GM04503 (cell line): ENCODE measurements around the gene ZFP92.

ENCODE experiments used
- DNase-seq: peaks from one replicate; pipeline ENCODE4 v3.0.0-alpha.2; 2012; ENCODE audit warnings: low read depth

ZFP92 gene

DNA sequence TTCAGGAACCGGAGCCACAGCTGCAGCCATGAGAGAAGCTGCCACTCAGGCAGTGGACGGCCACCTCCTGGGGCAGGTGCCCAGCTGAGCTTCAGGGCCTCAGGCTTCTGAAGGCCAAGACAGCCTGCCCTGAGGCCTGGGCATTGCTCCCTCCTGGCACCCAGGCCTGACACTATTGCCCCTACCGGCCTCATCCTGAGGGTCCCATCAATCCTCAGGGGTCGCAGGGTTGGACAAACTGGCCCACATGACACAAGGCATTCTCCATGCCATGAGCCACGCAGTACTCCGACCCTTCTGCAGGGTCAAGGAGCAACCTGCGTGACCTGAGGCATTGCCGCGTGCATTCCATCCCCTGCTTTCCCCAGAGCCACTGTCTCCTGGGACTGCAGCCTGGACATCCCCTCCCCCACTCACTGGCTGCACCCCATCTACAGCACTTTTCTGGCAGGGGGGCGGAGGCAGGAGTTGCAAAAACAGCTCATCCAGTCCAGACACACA is 3.0 kb upstream of the ZFP92 start:
- no peak for DNase-seq

DNA sequence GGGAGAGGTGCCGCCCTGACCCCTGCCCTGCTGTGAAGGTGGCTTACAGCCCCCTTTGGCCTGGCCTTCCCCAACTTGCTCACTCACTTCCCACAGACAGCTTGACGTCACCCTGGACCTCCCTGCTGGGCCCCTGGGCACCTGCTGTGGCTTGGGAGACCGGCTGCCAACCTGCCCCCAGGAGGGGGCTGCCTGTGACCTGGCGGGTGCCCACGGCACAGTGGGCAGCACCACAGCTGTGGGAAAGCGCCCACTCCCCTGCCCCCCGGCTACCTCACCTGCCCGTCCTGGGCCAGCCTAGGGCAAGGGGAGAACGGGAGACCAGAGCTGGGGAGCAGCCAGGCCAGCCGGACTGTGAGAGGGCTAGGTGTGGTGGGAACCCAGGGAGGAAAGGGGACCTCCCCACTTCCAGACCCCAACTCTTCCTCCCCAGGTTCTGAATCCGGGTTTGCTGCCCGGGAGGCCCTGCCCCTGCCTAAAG is 2.4 kb upstream of the ZFP92 start:
- no peak for DNase-seq

DNA sequence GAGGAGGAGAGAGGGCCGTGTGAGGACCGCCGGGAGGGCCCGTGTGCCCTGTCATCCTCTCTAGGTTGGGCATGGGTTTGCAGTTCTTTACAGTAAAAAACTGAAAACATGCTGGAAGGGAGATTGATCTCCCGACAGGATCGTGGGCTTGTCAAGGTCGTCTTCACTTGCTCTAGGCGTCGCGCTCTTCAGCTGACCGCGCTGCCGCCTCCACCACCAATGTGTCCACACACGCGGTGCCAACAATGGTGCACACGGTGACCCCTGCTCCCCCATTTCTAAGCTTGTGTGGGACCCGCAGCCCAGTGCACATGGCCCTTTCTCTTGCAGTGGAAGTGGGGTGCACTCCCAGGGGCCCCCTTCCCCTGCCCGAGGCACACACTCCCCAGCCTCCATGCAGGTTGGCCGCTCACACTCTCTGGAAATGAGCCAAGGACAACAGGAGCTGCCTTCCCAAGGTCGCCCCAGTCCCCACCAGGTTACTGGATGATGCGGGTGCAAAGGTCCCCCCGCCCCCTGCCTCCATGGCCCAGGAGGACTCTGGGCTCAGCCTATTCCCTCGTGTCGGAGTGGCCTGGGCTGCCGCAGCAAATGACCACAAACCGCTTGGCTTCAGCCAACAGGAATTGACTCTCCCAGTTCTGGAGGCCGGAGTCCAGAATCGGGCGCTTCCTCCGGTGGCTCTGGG is 1.7 kb upstream of the ZFP92 start:
- no peak for DNase-seq

DNA sequence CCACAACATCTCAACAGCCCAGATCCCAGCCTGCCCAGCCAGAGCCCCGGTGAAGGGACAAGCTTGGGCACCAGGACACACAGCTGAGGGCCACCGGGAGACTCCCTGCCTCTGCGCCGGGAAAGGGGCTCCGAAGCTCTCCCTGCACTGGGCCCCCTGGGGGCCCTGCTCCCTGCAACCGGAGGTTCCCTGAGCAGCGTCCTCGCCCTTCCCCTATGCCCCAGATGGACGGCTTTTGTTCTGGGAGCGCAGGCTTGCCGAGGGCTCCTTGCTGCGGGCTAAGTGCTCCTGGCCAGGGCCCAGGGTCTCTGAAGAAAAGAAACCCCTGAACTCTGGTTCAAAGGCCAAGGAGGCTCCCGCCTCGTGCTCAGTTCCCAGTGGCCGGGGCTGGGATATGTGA is 899 bp upstream of the ZFP92 start:
- no peak for DNase-seq

DNA sequence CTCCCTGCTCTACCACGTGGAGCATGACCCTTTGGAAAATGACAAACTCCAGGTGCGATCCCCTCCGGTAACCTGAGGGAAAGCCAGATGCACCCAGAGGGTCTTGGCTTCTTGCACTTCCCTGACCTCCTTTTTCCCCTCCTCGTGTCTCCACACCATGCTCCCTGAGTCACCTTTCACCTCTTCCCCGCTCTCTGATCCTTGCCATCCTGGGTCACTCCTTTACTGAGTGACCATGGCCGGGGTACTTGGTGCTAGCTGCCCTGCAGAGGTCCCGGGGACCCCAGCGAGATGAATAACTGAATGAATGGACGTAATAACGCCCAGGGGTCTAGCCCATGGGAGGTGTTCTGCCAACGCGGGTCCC is 401 bp upstream of the ZFP92 start:
- DNase-seq: no peak

DNA sequence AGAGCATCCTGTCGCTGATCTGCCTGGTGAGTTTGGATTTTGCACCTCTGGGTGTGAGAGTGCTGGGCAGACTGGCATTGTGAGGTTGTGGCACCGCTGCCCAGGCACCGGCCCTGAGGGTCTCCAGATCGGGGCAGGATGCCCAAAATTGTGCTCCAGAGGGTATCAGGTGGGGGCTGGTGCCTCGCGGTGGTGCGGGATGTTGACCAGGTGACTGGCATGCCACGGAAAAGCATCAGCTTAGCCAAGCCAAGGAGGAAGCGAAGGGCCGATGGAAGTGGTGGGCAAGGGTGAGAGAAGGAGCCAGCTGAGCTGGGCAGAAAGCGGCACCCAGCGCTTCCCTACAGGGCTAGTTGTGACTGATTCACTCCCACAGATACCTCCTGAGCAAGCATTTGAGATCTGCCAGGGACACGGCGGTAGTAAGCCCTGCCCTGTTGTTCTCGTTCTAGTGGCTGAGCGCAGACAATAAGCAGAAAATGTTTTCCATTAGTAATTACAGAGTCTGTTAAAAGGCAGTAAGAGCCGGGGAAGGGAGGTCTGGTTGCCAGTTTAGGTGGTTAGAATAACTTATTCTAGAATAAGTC is 809 bp downstream of the ZFP92 start:
- no peak for DNase-seq

DNA sequence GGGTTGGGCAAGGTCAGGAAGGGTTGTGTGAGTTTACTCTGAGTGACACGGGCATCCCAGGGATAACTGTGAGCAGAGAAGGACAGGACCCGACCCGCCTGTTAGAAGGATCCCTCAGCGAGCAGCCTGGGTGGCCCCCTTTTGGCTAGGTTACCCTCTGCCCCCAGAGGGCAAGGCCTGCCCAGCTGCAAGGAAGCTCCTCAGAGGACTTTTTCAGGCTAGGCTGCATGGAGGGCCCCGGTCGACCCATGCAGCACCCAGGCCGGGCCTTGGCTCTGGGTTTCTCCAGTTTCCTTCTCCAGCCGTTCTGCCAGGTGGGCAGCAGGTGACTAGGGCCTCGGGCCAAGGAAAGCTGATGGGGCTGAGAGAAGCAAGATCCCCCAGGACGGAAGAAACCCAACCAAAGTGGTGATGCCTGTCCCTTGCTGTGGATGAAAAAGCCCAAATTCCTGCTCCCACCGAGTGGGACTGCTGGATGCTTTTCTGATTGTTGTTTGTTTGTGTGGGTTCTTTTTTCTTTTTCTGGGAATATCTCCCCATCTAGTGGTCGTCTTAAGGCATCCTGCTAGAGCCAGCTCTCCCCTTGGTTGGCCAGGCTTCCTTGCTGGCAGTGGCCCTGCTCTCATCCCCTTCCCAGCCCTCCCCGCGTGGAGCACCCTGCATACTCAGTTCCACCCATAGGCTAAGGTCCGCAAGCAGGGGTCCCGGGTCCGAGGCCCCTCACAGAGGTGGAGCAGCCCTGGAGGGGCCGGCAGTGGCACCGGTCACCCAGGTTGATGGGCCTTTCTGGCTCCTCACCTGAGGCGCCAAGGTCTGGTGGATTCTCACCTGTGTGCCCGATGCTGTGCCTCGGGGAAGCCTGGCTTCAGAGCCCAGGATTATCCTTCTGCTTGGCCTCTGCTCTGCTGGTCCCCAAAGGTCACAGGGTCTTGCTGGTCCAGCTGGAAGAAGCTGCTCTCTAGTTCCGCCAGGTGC is 1.8 kb downstream of the ZFP92 start:
- no peak for DNase-seq

DNA sequence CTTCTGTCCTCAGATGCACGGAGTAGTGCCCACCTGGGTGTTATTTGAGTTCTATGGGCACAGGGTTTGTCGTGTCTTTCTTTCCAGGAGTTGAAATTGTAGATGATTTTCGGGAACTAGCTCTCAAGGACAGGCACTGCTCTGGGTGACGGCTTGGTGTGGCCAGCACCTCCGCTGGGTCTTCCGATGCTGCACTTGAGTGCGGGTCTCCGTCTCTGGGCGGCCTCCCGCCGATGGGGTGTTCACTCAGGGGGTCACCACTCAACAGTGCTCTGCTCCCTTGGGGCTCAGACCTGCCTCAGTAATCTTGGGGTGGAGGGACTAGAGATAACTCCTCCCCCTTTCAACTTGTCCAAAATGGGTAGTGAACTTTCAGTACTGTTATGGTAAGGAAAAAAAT is 2.5 kb downstream of the ZFP92 start:
- DNase-seq: no peak

DNA sequence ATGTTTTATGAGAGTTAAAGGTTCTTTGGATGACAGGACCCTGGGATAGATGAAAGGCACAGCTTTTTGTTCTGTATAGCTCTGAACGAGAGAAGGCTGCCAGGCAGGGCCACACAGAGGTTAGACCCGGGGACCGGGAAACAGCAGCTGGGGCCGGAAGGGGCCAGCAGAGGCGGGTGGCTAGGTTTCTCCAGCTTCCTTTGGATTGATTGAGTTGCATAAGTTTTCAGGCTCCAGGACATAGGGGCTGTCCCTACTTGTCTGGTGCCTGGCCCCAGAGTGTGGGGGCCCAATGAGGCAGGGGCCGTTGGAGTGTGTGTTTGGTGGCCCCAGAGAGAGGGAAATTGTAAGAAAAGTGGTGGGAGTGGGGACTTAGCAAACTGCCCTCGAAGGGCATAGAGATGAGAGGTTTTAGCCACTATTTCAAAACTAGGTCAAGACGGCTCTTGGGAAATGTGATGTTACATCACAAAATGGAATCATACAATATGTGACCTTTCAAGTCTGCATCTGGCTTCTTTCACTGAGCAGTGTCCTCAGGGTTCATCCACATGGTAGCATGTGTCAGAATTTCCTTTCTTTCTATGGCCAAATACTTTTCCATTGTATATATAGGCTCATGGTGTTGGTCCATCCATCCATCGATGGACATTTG is 3.7 kb downstream of the ZFP92 start:
- DNase-seq: no peak

DNA sequence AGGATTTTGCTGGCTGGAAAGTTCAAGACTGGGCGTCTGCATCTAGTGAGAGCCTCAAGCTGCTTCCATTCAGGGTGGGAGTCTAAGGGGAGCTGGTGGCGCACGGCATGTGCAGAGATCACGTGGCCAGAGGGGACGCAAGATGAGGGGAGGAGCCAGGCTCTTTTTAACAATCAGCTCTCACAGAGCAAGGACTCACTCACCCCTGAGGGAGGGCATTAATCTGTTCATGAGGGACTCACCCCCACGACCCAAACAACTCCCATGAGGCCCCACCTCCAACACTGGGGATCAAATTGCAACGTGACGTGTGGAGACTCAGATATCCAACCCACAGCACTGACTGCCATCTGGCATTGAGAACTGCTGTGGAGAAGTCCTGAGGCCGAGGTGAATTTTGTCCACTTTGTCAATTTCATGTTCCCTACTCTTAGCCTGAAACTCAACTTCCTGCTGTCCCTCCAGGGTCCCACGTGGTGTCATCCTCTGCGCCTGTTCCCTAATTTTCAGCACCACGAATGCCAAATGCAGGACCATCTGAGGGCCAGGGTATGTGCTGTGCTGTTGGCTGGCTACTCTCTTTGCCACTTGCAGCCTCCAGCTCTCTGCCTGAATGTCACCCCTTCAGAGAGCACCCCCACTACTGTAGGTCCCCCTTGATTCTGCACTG is 5.6 kb downstream of the ZFP92 start:
- DNase-seq: no peak

DNA sequence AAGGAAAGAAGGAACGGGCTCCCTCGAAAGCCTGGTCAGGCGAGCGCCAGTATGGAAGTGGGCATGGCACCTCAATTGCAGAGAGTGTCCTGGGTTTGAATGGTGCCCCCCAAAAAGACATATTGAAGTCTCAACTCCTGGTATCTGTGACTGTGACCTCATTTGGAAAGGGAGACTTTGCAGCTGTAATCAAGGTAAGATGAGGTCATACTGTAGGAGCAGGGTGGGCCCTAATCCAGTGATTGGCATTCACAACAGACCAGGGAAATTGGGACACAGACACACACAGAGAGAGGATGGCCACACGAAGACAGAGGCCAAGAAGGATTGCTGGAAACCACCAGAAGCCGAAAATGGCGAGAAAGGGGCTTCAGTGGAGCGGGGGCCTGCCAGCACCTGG is 6.4 kb downstream of the ZFP92 start:
- DNase-seq: no peak

DNA sequence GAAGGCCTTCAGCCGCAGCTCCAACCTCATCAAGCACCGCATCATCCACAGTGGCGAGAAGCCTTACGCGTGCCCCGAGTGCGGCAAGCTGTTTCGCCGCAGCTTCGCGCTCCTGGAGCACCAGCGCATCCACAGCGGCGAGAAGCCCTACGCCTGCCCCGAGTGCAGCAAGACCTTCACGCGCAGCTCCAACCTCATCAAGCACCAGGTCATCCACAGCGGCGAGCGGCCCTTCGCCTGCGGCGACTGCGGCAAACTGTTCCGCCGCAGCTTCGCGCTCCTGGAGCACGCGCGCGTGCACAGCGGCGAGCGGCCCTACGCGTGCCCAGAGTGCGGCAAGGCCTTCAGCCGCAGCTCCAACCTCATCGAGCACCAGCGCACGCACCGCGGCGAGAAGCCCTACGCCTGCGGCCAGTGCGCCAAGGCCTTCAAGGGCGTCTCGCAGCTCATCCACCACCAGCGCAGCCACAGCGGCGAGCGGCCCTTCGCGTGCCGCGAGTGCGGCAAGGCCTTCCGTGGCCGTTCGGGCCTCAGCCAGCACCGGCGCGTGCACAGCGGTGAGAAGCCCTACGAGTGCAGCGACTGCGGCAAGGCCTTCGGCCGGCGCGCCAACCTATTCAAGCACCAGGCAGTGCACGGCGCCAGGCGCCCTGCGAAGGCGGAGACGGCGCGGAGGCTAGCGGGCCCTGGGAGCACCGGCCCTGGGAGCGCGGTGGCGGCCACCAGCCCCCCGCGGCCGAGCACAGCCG is 9.8 kb downstream of the ZFP92 start:
- no peak for DNase-seq

DNA sequence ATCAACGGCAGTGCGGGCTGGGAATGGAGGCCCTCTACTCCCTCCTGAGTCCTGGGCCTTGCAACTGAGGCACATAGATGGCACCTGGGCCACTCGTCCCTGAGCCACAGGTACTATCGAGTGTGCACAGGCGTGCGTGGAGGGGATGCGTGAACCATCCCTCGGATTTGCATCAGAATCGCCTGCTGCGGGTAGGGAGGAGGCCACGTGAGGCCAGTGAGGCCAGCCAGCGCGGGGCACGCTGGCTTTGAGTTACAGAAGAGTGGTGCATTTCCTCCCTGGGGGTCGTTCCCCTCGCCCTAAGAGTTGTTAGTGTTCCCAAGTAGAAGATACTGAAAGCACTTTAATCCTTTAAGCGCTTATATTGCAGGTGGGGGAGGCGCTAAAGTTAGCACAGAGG is 10.6 kb downstream of the ZFP92 start:
- DNase-seq: no peak

DNA sequence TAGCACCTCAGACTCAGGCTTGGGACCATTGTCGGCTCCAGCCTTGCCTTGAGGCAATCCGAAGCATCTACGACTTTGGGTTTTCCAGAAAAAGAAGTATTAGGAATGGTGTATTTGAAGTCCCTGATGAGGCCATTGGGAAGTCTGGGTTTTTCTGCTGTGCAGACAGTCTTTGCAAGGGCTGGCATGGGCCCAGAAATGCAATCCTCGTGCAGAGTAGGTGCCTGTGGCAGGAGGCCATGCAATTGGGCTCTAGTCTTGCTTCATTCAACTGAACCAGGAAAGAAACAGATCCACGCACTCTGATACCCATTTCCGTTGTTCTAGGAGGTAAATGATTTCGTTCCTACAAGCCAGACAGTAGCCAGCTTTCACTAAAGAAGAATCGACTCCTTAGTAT is 12.4 kb downstream of the ZFP92 start:
- no peak for DNase-seq

DNA sequence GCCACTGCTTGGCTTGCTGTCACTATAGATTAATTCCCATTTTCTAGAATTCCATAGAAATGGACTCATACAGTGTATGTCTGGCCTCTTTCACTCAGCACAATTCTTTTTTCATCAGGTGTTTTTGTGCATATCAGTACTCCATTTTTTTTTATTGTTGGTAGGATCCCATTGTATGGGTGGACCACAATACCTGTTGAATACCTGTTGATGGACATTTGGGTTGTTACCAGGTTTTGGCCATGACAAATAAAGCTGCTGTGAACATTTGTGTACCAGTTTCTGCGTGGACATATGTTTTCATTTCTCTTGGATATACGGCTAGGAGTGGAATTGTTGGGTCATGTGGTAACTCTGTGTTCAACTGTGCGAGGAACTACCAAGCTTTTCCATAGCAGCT is 14.9 kb downstream of the ZFP92 start:
- no peak for DNase-seq

DNA sequence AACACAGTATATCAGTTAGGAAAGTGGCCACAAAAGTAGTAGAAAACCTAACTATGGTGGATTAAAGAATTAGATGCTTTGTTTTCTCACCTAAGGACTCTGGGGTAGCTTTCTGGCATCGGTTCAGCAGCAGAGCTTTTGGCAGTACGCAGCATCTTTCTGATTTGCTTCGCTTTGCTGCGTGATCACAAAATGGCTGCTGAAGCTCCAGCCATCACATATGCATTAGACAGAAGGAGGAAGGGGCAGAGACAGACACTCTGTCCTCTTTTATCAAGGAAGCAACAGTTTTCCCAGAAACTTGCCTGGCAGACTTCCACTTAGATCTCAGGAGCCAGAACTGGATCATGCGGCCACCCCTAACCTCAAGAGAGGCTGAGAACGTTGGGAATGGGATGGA is 19.5 kb downstream of the ZFP92 start:
- DNase-seq: no peak

DNA sequence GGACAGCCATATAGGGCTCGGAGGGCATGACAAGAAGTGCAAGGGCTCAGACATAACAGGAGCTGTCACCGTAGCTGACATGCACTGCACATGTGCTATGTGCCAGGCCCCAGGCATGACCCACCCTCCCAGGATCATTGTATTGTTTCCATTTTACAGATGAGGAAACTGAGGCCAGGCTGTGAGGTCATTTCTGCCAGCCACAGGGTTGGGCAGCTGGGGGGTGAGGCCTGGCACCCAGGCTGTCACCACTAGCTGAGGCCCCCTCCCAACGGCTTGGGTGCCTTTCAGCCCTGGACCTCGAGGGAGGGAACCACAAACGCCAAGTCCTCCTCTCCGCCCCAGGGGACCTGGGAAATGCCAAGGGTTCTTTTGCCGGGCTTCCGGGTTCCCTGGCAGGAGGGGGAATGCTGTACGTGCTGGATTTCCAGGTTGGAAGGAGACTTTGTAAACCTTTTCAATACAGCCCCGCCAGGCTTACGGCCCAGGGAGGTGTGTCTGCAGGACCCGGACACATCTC is 21.9 kb downstream of the ZFP92 start:
- no peak for DNase-seq

DNA sequence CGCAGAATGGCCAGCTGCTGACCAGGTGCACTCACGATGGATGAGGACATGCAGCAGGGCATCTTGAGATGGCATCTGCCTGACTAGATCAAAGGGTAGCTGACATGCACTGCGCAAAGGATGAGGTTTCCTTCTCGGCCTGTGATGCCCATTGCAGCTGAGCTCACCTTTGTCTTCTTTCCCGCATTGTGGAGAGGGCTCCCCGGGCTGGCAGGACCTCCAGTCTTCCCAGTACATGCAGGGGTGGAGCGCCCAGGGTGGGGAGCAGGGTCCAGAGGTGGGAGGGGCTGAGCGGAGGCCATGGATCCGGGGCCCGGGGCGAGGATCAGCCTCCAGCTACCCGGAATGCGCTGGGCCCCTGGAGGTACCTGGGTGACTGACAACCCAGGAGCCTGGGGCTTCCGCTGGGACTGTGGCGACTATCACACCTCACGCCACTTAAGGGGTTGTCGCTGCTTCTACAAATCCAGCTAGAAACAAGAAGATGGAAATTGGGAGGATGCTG is 22.6 kb downstream of the ZFP92 start:
- no peak for DNase-seq

DNA sequence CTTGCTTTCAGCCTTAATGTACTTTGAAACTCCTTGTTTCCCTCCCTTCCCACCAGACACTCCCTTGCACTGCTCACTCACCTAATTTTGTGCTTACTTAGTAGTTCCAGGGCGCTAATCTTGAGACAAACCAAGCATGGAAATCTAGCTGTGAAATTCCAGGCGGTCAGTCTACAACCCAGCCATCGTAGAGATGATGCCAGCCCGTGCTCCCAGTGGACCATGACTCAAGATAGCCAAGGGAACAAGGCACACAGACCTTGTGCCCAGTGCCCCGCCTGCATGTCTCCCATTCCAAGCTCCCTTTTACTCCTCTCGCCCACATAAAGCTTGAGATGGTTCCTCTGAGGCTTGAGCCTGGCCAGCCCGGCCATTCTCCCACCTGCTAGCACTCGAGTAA is 23.5 kb downstream of the ZFP92 start:
- no peak for DNase-seq

DNA sequence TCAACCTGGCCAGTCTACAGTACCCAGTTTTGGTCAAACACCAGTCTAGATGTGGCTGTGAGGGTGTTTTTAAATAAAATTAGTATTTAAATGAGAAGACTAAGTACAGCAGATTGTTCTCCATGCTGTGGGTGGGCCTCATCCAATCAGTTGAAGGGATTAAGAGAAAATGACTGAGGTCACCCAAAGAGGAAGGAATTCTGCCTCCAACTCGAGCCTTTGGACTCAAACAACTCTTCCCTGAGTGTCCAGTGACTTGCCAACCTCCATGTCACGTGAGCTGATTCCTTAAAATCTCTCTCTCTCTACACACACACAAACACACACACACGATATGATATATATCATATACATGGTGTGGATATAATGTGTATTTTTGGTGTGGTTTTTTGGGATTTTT is 24.6 kb downstream of the ZFP92 start:
- DNase-seq: no peak

DNA sequence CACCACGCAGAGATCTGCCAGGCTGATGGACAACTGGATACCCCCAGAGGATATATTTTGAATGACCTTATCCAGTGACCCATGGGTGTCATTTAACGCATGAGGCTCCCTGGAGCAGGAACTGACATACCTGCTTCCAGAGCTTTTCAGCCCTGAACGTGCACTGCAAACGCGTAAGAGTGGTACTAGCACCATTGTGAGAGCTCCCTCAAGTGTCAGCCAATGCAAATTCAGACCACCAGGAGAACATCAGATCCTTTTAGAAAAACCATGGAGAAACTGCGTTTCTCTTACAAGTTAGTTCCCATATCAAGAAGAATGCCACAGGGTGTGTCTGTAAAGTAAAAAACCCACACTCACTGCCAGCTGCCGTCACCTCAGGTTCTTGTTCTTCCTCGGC is 27.3 kb downstream of the ZFP92 start:
- no peak for DNase-seq
